ENCODE measurements around the gene SLC44A5.

GRCh38 chr1:75469586-75470173 is 141.2 kb downstream of the SLC44A5 start:
- TF ChIP-seq EZH2 (IDR thresholded peaks at IDR 0.05) (no peak), POLR2AphosphoS5 (IDR thresholded peaks at IDR 0.05; ENCODE audit: borderline replicate concordance, low read depth, low read length) (no peak), FOXP2 (optimal IDR thresholded peaks at IDR 0.05; ENCODE audit: control extremely low read depth, extremely low read length, insufficient read depth) (no peak)

Data from SK-N-MC (cell line).